Colonic mucosa (tissue), 4 donors: ENCODE results near the gene C1QB. TPM values are rescaled to one million over a fixed set of nuclear protein-coding genes. Genes with fewer than 3 reads are reported as not detected.

Experiments
- DNase-seq: peaks from one replicate; pipeline ENCODE4 v3.0.0-alpha.2; 2020
- H3K27ac ChIP-seq: fragments of 200-600 bp; one replicate; pipeline ENCODE4 v1.8.0; 2021
- H3K27me3 ChIP-seq: fragments of 200-600 bp; one replicate; pipeline ENCODE4 v1.8.0; 2021
- H3K36me3 ChIP-seq: fragments of 200-600 bp; one replicate; pipeline ENCODE4 v1.8.0; 2021
- H3K4me1 ChIP-seq: fragments of 200-600 bp; one replicate; pipeline ENCODE4 v1.8.0; 2021; ENCODE audit warnings: mild to moderate bottlenecking
- H3K4me3 ChIP-seq: fragments of 200-600 bp; one replicate; pipeline ENCODE4 v1.8.0; 2021
- H3K9ac ChIP-seq, 2 donors: one replicate each; pipeline ENCODE4 v1.7.0; 2013; ENCODE audit warnings: control low read depth in 2 of 2, low read depth in 2 of 2, low read length in 2 of 2
- H3K9me3 ChIP-seq: fragments of 200-600 bp; one replicate; pipeline ENCODE4 v1.8.0; 2021
- intact Hi-C: fragments of 100-400 bp; cut with DNase I; formaldehyde crosslinking; loops from one replicate; pipeline ENCODE4 v1.14.1; 2022
- total RNA-seq, 2 donors: library from RNA; stranded (reverse); fragmentation: NEBNext Ultra II Directional in 1 of 2; extraction: Animal tissue kit (Norgen Biotek cat#: 25700) in 1 of 2; gene quantifications; one replicate each; pipeline ENCODE4 v1.2.1, GENCODE V29; 2021
- TF ChIP-seq, protein P1 (sequence below): fragments of 200-600 bp; IDR thresholded peaks from one replicate; pipeline ENCODE4 v1.8.0; 2022; ENCODE audit warnings: antibody characterized with exemption, mild to moderate bottlenecking
- donor health status: healthy.
- donor health status: DM: no; HTN: no; CAD: no.
- donor health status: DM: no; HTN: no; CAD: no.

The C1QB gene
- total RNA-seq, 2 donors from 2014 or later, result 44.6 to 72.5 TPM

DNA sequence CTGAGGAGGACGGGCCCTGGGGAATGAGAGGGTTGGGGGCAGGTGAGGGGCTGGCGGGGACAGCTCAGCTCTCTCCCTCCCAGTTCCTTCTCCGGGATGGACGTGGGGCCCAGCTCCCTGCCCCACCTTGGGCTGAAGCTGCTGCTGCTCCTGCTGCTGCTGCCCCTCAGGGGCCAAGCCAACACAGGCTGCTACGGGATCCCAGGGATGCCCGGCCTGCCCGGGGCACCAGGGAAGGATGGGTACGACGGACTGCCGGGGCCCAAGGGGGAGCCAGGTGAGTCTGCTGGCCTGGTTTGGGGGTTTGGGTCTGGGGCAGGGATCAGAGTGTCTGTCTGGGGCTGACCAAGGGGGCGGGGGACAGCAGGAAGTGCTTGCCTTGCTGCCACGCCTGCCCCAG is 9.1 kb upstream of the C1QB start:
- H3K4me1 ChIP-seq, result no peaks in the 10 kb centered on the region
- H3K27me3 ChIP-seq, result no peaks in the 10 kb centered on the region
- peak overlapping the region; percentile 17 for H3K4me3 ChIP-seq
- DNase-seq, result no peak
- intact Hi-C loops, result loop anchor here (10.0 kb wide), 1 partner anchor 509 kb away; no protein-coding TSS in a partner anchor
- H3K36me3 ChIP-seq, result no peaks in the 10 kb centered on the region
- TF ChIP-seq, protein P1, sequence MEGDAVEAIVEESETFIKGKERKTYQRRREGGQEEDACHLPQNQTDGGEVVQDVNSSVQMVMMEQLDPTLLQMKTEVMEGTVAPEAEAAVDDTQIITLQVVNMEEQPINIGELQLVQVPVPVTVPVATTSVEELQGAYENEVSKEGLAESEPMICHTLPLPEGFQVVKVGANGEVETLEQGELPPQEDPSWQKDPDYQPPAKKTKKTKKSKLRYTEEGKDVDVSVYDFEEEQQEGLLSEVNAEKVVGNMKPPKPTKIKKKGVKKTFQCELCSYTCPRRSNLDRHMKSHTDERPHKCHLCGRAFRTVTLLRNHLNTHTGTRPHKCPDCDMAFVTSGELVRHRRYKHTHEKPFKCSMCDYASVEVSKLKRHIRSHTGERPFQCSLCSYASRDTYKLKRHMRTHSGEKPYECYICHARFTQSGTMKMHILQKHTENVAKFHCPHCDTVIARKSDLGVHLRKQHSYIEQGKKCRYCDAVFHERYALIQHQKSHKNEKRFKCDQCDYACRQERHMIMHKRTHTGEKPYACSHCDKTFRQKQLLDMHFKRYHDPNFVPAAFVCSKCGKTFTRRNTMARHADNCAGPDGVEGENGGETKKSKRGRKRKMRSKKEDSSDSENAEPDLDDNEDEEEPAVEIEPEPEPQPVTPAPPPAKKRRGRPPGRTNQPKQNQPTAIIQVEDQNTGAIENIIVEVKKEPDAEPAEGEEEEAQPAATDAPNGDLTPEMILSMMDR, result no peak
- no peak overlapping the region for H3K27ac ChIP-seq
- no peaks in the 10 kb centered on the region for H3K9me3 ChIP-seq
- H3K9ac ChIP-seq, result no peak overlapping the region

DNA sequence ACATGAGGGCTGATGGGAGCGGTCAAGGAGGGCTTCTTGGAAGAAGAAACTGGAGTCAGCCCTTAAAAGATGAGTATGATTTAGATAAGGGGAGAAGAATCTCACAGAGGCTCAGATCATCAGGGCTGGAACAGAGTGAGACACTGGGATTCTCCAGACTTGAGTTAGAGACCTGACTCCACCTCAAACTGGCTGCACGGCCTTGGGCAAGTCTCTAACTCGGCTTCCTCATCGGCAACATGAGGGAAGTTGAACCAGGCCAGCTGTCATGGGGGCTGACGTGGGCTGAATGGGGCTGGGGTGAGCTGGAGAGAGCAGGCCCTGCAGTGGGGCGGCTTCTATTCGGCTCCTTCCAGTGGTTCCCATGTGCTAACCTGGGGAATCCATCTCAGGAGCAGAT is 7.1 kb upstream of the C1QB start:
- intact Hi-C loops, result loop anchor here (10.0 kb wide), 1 partner anchor 511 kb away; no protein-coding TSS in a partner anchor
- DNase-seq, result no peak
- no peaks in the 10 kb centered on the region for H3K4me1 ChIP-seq
- H3K9ac ChIP-seq, result peak overlapping the region in 1 of 2 donors; percentile 17
- no peak overlapping the region for H3K4me3 ChIP-seq
- H3K9me3 ChIP-seq, result no peaks in the 10 kb centered on the region
- TF ChIP-seq, protein P1, result no peak
- H3K27me3 ChIP-seq, result no peaks in the 10 kb centered on the region
- no peaks in the 10 kb centered on the region for H3K36me3 ChIP-seq
- no peak overlapping the region for H3K27ac ChIP-seq

DNA sequence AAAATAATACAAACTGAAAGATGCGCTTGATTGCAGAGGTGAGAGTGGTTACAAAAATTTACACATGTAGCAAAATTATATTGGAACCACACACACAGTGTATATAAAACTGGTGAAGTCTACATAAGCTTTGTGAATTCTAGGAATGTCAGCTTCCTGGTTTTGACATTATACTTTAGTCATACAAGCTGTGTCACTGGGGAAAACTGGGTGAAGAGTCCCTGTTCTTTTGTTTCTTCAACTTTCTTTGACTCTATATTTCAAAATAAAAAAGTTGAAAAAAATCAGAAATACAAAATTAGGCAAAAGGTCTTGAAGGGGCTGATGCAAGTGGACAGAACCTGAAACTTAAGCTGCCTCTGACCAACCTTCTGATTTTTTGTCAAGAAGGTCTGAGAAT is 6.7 kb upstream of the C1QB start:
- H3K4me1 ChIP-seq, result no peaks in the 10 kb centered on the region
- no peak overlapping the region for H3K4me3 ChIP-seq
- no peak overlapping the region for H3K9ac ChIP-seq
- no peaks in the 10 kb centered on the region for H3K36me3 ChIP-seq
- no peak for DNase-seq
- TF ChIP-seq, protein P1, result no peak
- no peaks in the 10 kb centered on the region for H3K27me3 ChIP-seq
- no peak overlapping the region for H3K27ac ChIP-seq
- intact Hi-C loops, result loop anchor here (10.0 kb wide), 1 partner anchor 512 kb away; no protein-coding TSS in a partner anchor
- H3K9me3 ChIP-seq, result no peaks in the 10 kb centered on the region

DNA sequence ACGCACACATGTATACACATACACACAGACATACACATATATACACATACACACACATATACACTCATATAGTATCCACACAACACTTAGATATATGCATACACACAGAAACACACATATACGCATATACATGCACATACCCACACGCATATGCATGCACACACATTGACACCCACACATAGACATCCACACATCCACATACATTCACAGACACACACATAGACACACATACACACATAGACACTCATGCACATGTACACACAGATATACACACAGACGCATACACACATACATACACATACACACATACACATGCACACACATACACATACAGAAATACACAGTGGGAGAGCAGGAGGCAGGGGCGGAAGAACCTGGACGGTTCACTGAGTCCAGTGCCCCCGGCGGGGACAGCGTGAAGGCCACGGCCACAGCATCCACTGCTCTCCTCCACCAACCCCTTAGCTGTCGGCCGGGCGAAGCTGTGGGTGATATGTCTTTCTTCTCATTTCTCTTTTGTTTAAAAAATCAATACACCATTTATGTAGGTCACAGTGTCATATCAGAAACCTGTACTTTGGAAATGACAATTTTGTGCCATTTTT is 2.8 kb upstream of the C1QB start:
- no peaks in the 10 kb centered on the region for H3K27me3 ChIP-seq

DNA sequence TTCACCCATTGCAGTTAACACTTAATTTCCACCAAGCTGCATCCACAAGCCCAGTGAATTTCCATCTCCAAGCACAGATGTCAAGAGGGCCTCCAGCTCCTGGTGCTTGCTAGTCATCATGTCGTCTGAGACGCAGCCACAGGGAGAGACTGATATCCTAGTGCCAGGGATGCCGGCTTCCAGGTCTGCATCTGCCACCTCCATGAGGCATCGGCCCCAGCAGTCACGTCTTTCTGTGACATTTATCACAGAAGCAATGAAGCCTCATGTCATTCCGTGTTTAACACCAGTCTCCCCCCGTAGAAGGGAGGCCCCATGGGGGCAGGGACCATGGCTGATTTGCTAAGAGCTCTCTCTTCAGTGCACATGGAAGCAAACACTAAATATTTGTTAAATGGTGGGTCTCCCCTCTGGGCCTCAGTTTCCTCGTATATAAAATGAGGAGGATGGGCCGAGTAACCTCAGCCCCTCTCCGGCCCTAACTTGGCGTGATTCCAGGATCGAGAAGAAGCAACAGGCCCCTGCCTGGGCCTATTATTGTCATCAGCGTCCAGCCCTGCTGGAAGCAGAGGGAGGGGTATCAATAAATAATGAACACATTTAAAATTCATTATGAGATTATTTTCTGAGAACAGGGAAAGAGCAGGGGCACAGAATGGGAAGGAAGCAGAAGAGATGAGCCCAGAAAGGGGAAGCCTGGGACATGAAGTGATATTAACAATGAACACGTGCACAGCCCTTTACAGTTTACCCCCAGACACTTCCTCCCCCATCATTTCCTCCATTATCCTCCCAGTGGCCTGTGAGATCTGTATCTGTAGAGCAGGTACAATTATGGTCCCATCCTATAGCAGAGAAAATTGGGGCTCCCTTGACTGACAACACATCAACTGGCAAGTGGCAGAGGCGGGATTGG is 837 bp upstream of the C1QB start:
- Histone ChIP-seq H3K4me1 (no peaks in the 10 kb centered on the region), H3K9ac (no peak overlapping the region), H3K36me3 (no peaks in the 10 kb centered on the region), H3K27ac (no peak overlapping the region), H3K9me3 (no peaks in the 10 kb centered on the region), H3K27me3 (no peaks in the 10 kb centered on the region), H3K4me3 (no peak overlapping the region)
- TF ChIP-seq, protein P1, result no peak
- no peak for DNase-seq
- intact Hi-C loops, result no loop called here

More for the DNA sequence above, 2.8 kb upstream of the C1QB start:
- TF ChIP-seq, protein P1, result no peak
- no peak overlapping the region for H3K4me3 ChIP-seq
- H3K36me3 ChIP-seq, result no peaks in the 10 kb centered on the region
- no peak for DNase-seq
- H3K9ac ChIP-seq, result no peak overlapping the region
- no peaks in the 10 kb centered on the region for H3K4me1 ChIP-seq
- no peaks in the 10 kb centered on the region for H3K9me3 ChIP-seq
- intact Hi-C loops, result no loop called here
- no peak overlapping the region for H3K27ac ChIP-seq
